Daoy (cell line): ENCODE results near the gene LIPA. TPM values are rescaled to one million over a fixed set of nuclear protein-coding genes. Genes with fewer than 3 reads are reported as not detected.

Experiments
- DNase-seq: peaks from one replicate; pipeline ENCODE4 v3.0.0-alpha.2; 2015; ENCODE audit warnings: low read depth
- total RNA-seq: library from RNA; depleted of rRNA; stranded (reverse); fragments of >200 nt; shearing (Covaris generic); gene quantifications from 2 replicates; pipeline ENCODE4 v1.2.3, GENCODE V29; 2014; rRNA removed

LIPA gene
- total RNA-seq, 1 experiment from 2014 or later = 16.2 TPM

DNA sequence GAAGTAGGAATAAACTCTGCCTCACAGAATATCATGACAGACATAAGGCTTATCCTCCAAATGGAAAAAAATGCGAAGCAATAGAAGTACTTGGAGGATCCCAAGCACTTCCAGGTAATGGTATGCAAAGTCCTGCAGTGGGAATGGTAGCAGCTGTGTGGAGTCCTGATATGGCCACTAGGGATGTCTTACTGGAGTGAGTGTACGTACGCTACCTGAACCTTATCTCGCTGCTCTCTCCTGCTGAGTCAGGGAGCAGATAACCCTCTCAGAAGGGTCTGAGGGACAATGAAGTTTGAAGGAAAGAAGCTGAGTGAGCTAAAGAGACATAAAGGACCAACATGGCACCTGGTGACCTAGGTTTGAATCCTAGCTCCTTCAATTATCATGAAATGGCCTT, 86.7 kb downstream of the LIPA start:
- no peak for DNase-seq

- no peak for DNase-seq
These were observed 87.5 kb downstream of the LIPA start for GRCh38 chr10:89164080-89164479.

Other genes starting within 250 kb of the LIPA start
- 0.80 TPM in 1 of 2 replicates, not detected in the other for gene CH25H, start 44.5 kb downstream of the LIPA start, total RNA-seq
- gene IFIT2, start 50.3 kb upstream of the LIPA start, total RNA-seq = 7.1 and 8.5 TPM in 2 replicates
- 28.3 and 31.5 TPM in 2 replicates for gene IFIT3, start 76.2 kb upstream of the LIPA start, total RNA-seq
- 0.09 TPM in 1 of 2 replicates, not detected in the other for gene IFIT1B, start 126.3 kb upstream of the LIPA start, total RNA-seq
- gene IFIT1, start 140.8 kb upstream of the LIPA start, total RNA-seq = 13.7 and 17.3 TPM in 2 replicates
- 12.6 and 15.4 TPM in 2 replicates for gene IFIT5, start 162.8 kb upstream of the LIPA start, total RNA-seq